Measurements from ENCODE around the gene DICER1.

The DICER1 gene

GRCh38 chr14:95097385-95097784, 59.9 kb downstream of the DICER1 start:
- H3K4me1 ChIP-seq (ENCODE audit: control insufficient read depth, low read depth, low read length), result no peaks in the 10 kb centered on the region
- no peak overlapping the region for H3K4me3 ChIP-seq (ENCODE audit: low read length)
- no peak overlapping the region for H2AK5ac ChIP-seq (ENCODE audit: low read length)
- H2BK120ac ChIP-seq (ENCODE audit: low read depth, low read length), result no peak overlapping the region
- H4K5ac ChIP-seq (ENCODE audit: low read length), result no peak overlapping the region
- no peak overlapping the region for H3K56ac ChIP-seq (ENCODE audit: low read length)
- no peak overlapping the region for H4K8ac ChIP-seq (ENCODE audit: low read depth, low read length)
- H3K79me2 ChIP-seq (ENCODE audit: control insufficient read depth, insufficient read depth, low read length), result peaks cover 2% of the 10 kb centered on the region
- no peak overlapping the region for H3K23ac ChIP-seq (ENCODE audit: low read length)
- no peak for DNase-seq
- peaks cover 2% of the 10 kb centered on the region for H3K36me3 ChIP-seq (ENCODE audit: control insufficient read depth, insufficient read depth, low read length)
- WGBS (ENCODE audit: extremely low coverage, insufficient coverage, low lambda C conversion rate), result no CpG with 5 or more reads among the region's 2 CpGs
- no peak overlapping the region for H2BK15ac ChIP-seq (replicated peaks; ENCODE audit: low read depth)
- no peaks in the 10 kb centered on the region for H3K27me3 ChIP-seq (ENCODE audit: insufficient read depth, low read length, poor library complexity)
- H3K18ac ChIP-seq (ENCODE audit: low read length), result no peak overlapping the region
- H2BK5ac ChIP-seq (ENCODE audit: low read length), result no peak overlapping the region
- no peak overlapping the region for H3K9ac ChIP-seq (ENCODE audit: low read length)
- H3K4me2 ChIP-seq (ENCODE audit: low read length), result no peak overlapping the region
- H3K79me1 ChIP-seq (ENCODE audit: low read length), result peaks cover 7% of the 10 kb centered on the region
- no peak overlapping the region for H3K4ac ChIP-seq (ENCODE audit: low read depth, low read length)
- H3K27ac ChIP-seq (ENCODE audit: low read depth, low read length), result no peak overlapping the region

GRCh38 chr14:95096476-95096875, 60.9 kb downstream of the DICER1 start:
- H3K27ac ChIP-seq (ENCODE audit: low read depth, low read length), result no peak overlapping the region
- no peak overlapping the region for H3K4me2 ChIP-seq (ENCODE audit: low read length)
- no CpG with 5 or more reads among the region's 4 CpGs for WGBS (ENCODE audit: extremely low coverage, insufficient coverage, low lambda C conversion rate)
- peaks cover 7% of the 10 kb centered on the region for H3K79me1 ChIP-seq (ENCODE audit: low read length)
- H3K4me3 ChIP-seq (ENCODE audit: low read length), result no peak overlapping the region
- H2BK15ac ChIP-seq (replicated peaks; ENCODE audit: low read depth), result no peak overlapping the region
- no peak overlapping the region for H3K23ac ChIP-seq (ENCODE audit: low read length)
- H3K56ac ChIP-seq (ENCODE audit: low read length), result no peak overlapping the region
- H2BK120ac ChIP-seq (ENCODE audit: low read depth, low read length), result no peak overlapping the region
- no peak overlapping the region for H3K4ac ChIP-seq (ENCODE audit: low read depth, low read length)
- no peaks in the 10 kb centered on the region for H3K4me1 ChIP-seq (ENCODE audit: control insufficient read depth, low read depth, low read length)
- H4K8ac ChIP-seq (ENCODE audit: low read depth, low read length), result no peak overlapping the region
- no peak overlapping the region for H3K9ac ChIP-seq (ENCODE audit: low read length)
- H3K79me2 ChIP-seq (ENCODE audit: control insufficient read depth, insufficient read depth, low read length), result peaks cover 2% of the 10 kb centered on the region
- H2AK5ac ChIP-seq (ENCODE audit: low read length), result no peak overlapping the region
- H3K27me3 ChIP-seq (ENCODE audit: insufficient read depth, low read length, poor library complexity), result no peaks in the 10 kb centered on the region
- no peak overlapping the region for H4K5ac ChIP-seq (ENCODE audit: low read length)
- DNase-seq, result no peak
- no peak overlapping the region for H3K18ac ChIP-seq (ENCODE audit: low read length)
- H2BK5ac ChIP-seq (ENCODE audit: low read length), result no peak overlapping the region
- peaks cover 2% of the 10 kb centered on the region for H3K36me3 ChIP-seq (ENCODE audit: control insufficient read depth, insufficient read depth, low read length)

GRCh38 chr14:95095996-95096395, 61.3 kb downstream of the DICER1 start:
- no peak overlapping the region for H3K18ac ChIP-seq (ENCODE audit: low read length)
- H4K8ac ChIP-seq (ENCODE audit: low read depth, low read length), result no peak overlapping the region
- H3K56ac ChIP-seq (ENCODE audit: low read length), result no peak overlapping the region
- H2BK15ac ChIP-seq (replicated peaks; ENCODE audit: low read depth), result no peak overlapping the region
- DNase-seq, result no peak
- no peaks in the 10 kb centered on the region for H3K4me1 ChIP-seq (ENCODE audit: control insufficient read depth, low read depth, low read length)
- H3K9ac ChIP-seq (ENCODE audit: low read length), result no peak overlapping the region
- H4K5ac ChIP-seq (ENCODE audit: low read length), result no peak overlapping the region
- peaks cover 7% of the 10 kb centered on the region for H3K79me1 ChIP-seq (ENCODE audit: low read length)
- no peak overlapping the region for H3K27ac ChIP-seq (ENCODE audit: low read depth, low read length)
- H2AK5ac ChIP-seq (ENCODE audit: low read length), result no peak overlapping the region
- no CpG with 5 or more reads among the region's 8 CpGs for WGBS (ENCODE audit: extremely low coverage, insufficient coverage, low lambda C conversion rate)
- no peak overlapping the region for H3K4me2 ChIP-seq (ENCODE audit: low read length)
- H2BK120ac ChIP-seq (ENCODE audit: low read depth, low read length), result no peak overlapping the region
- H2BK5ac ChIP-seq (ENCODE audit: low read length), result no peak overlapping the region
- H3K4ac ChIP-seq (ENCODE audit: low read depth, low read length), result no peak overlapping the region
- peaks cover 2% of the 10 kb centered on the region for H3K36me3 ChIP-seq (ENCODE audit: control insufficient read depth, insufficient read depth, low read length)
- H3K4me3 ChIP-seq (ENCODE audit: low read length), result no peak overlapping the region
- H3K79me2 ChIP-seq (ENCODE audit: control insufficient read depth, insufficient read depth, low read length), result peaks cover 2% of the 10 kb centered on the region
- no peak overlapping the region for H3K23ac ChIP-seq (ENCODE audit: low read length)
- no peaks in the 10 kb centered on the region for H3K27me3 ChIP-seq (ENCODE audit: insufficient read depth, low read length, poor library complexity)

- Histone ChIP-seq H3K27me3 (ENCODE audit: insufficient read depth, low read length, poor library complexity) (no peaks in the 10 kb centered on the region), H3K4me1 (ENCODE audit: control insufficient read depth, low read depth, low read length) (no peaks in the 10 kb centered on the region), H2AK5ac (ENCODE audit: low read length) (no peak overlapping the region), H3K4ac (ENCODE audit: low read depth, low read length) (no peak overlapping the region), H2BK15ac (replicated peaks; ENCODE audit: low read depth) (no peak overlapping the region), H3K18ac (ENCODE audit: low read length) (no peak overlapping the region), H4K5ac (ENCODE audit: low read length) (no peak overlapping the region), H3K79me1 (ENCODE audit: low read length) (peaks cover 6% of the 10 kb centered on the region), H4K8ac (ENCODE audit: low read depth, low read length) (no peak overlapping the region), H3K9ac (ENCODE audit: low read length) (no peak overlapping the region), H3K23ac (ENCODE audit: low read length) (no peak overlapping the region), H3K27ac (ENCODE audit: low read depth, low read length) (no peak overlapping the region), H2BK5ac (ENCODE audit: low read length) (no peak overlapping the region), H3K4me3 (ENCODE audit: low read length) (no peak overlapping the region), H3K4me2 (ENCODE audit: low read length) (no peak overlapping the region), H3K56ac (ENCODE audit: low read length) (no peak overlapping the region), H3K79me2 (ENCODE audit: control insufficient read depth, insufficient read depth, low read length) (peaks cover 2% of the 10 kb centered on the region), H2BK120ac (ENCODE audit: low read depth, low read length) (no peak overlapping the region), H3K36me3 (ENCODE audit: control insufficient read depth, insufficient read depth, low read length) (peaks cover 2% of the 10 kb centered on the region)
- no peak for DNase-seq
- no CpG with 5 or more reads among the region's 9 CpGs for WGBS (ENCODE audit: extremely low coverage, insufficient coverage, low lambda C conversion rate)
These were observed 64.6 kb downstream of the DICER1 start for GRCh38 chr14:95092723-95093122.

- Histone ChIP-seq H3K4me2 (ENCODE audit: low read length) (no peak overlapping the region), H4K8ac (ENCODE audit: low read depth, low read length) (no peak overlapping the region), H3K4me1 (ENCODE audit: control insufficient read depth, low read depth, low read length) (no peaks in the 10 kb centered on the region), H2AK5ac (ENCODE audit: low read length) (no peak overlapping the region), H3K9ac (ENCODE audit: low read length) (no peak overlapping the region), H3K79me2 (ENCODE audit: control insufficient read depth, insufficient read depth, low read length) (peaks cover 2% of the 10 kb centered on the region), H3K27me3 (ENCODE audit: insufficient read depth, low read length, poor library complexity) (no peaks in the 10 kb centered on the region), H3K56ac (ENCODE audit: low read length) (no peak overlapping the region), H4K5ac (ENCODE audit: low read length) (no peak overlapping the region), H3K18ac (ENCODE audit: low read length) (no peak overlapping the region), H3K79me1 (ENCODE audit: low read length) (peaks cover 6% of the 10 kb centered on the region), H3K23ac (ENCODE audit: low read length) (no peak overlapping the region), H3K4ac (ENCODE audit: low read depth, low read length) (no peak overlapping the region), H3K27ac (ENCODE audit: low read depth, low read length) (no peak overlapping the region), H3K36me3 (ENCODE audit: control insufficient read depth, insufficient read depth, low read length) (peaks cover 2% of the 10 kb centered on the region), H2BK15ac (replicated peaks; ENCODE audit: low read depth) (no peak overlapping the region), H3K4me3 (ENCODE audit: low read length) (no peak overlapping the region), H2BK5ac (ENCODE audit: low read length) (no peak overlapping the region), H2BK120ac (ENCODE audit: low read depth, low read length) (no peak overlapping the region)
- WGBS (ENCODE audit: extremely low coverage, insufficient coverage, low lambda C conversion rate), result 100% methylated on average over 1 of the region's 4 CpGs
- DNase-seq, result no peak
These were observed 65.7 kb downstream of the DICER1 start for GRCh38 chr14:95091581-95091980.

- WGBS (ENCODE audit: extremely low coverage, insufficient coverage, low lambda C conversion rate), result no CpG with 5 or more reads among the region's 4 CpGs
- Histone ChIP-seq H3K36me3 (ENCODE audit: control insufficient read depth, insufficient read depth, low read length) (no peaks in the 10 kb centered on the region), H3K79me2 (ENCODE audit: control insufficient read depth, insufficient read depth, low read length) (no peaks in the 10 kb centered on the region)
These were observed 68.7 kb downstream of the DICER1 start for GRCh38 chr14:95088665-95089064.

More at GRCh38 chr14:95088665-95089064, 68.7 kb downstream of the DICER1 start:
- Histone ChIP-seq H3K4me1 (ENCODE audit: control insufficient read depth, low read depth, low read length) (no peaks in the 10 kb centered on the region), H3K56ac (ENCODE audit: low read length) (no peak overlapping the region), H4K8ac (ENCODE audit: low read depth, low read length) (no peak overlapping the region), H3K27ac (ENCODE audit: low read depth, low read length) (no peak overlapping the region), H3K4me3 (ENCODE audit: low read length) (no peak overlapping the region), H3K23ac (ENCODE audit: low read length) (no peak overlapping the region), H3K18ac (ENCODE audit: low read length) (no peak overlapping the region), H2BK5ac (ENCODE audit: low read length) (no peak overlapping the region), H3K4ac (ENCODE audit: low read depth, low read length) (no peak overlapping the region), H2BK15ac (replicated peaks; ENCODE audit: low read depth) (no peak overlapping the region), H3K4me2 (ENCODE audit: low read length) (no peak overlapping the region), H3K9ac (ENCODE audit: low read length) (no peak overlapping the region), H3K79me1 (ENCODE audit: low read length) (peaks cover 3% of the 10 kb centered on the region), H3K27me3 (ENCODE audit: insufficient read depth, low read length, poor library complexity) (no peaks in the 10 kb centered on the region), H4K5ac (ENCODE audit: low read length) (no peak overlapping the region), H2AK5ac (ENCODE audit: low read length) (no peak overlapping the region), H2BK120ac (ENCODE audit: low read depth, low read length) (no peak overlapping the region)
- DNase-seq, result no peak
